CD4-positive, alpha-beta T cell (primary cell): Measurements from ENCODE around the gene ZSCAN23. TPM values are rescaled to one million over a fixed set of nuclear protein-coding genes. Genes with fewer than 3 reads are reported as not detected.
"Not testable (repeated sequence)": the region's sequence is repeated elsewhere in the genome, so short reads cannot be mapped to it uniquely, and the experiment has no call there.

Experiments
- ATAC-seq: fragments of 200-7000 bp; cut with Tn5 transposase; one replicate; pipeline ENCODE4 v1.10.0; 2022; ENCODE audit warnings: mild to moderate bottlenecking; ENCODE audit not compliant: poor library complexity
- CTCF ChIA-PET: fragments of 350-600 bp; sonication (Branson Sonifier 250); formaldehyde crosslinking; loops from one replicate; lab custom pipeline; 2021; ENCODE audit warnings: antibody characterized with exemption, inconsistent platforms; lab: Charles Lee
- POLR2A ChIA-PET: fragments of 350-600 bp; sonication (Branson Sonifier 250); formaldehyde crosslinking; loops from one replicate; lab custom pipeline; 2021; ENCODE audit warnings: antibody characterized with exemption, inconsistent platforms; lab: Charles Lee
- DNase-seq, 14 experiments: peaks; one replicate each; pipeline ENCODE4 v3.0.0-alpha.2; 2013 to 2020; ENCODE audit warnings: mixed read lengths in 2 of 14
- H3K27ac ChIP-seq, 2 donors: one replicate each; pipeline versions ENCODE4 v1.5.1 to v1.7.0; 2013; ENCODE audit warnings: low read length in 2 of 2, low read depth in 1 of 2, mild to moderate bottlenecking in 1 of 2
- H3K27me3 ChIP-seq, 2 experiments: 1 replicate in 1 of 2; 2 replicates in 1 of 2; pipeline versions ENCODE4 v1.6.1 to v1.7.0; 2013; ENCODE audit warnings: low read length in 2 of 2, control low read depth in 1 of 2, mild to moderate bottlenecking in 1 of 2, moderate library complexity in 1 of 2; ENCODE audit not compliant: insufficient read depth in 2 of 2, control insufficient read depth in 1 of 2
- H3K36me3 ChIP-seq: one replicate; pipeline ENCODE4 v1.6.1; 2013; ENCODE audit warnings: low read length, control low read depth; ENCODE audit not compliant: insufficient read depth
- H3K4me1 ChIP-seq: one replicate; pipeline ENCODE4 v1.6.1; 2013; ENCODE audit warnings: low read length, control low read depth; ENCODE audit not compliant: insufficient read depth
- H3K4me3 ChIP-seq: one replicate; pipeline ENCODE4 v1.5.1; 2013; ENCODE audit warnings: mild to moderate bottlenecking, low read length, moderate library complexity
- H3K9me3 ChIP-seq, 2 experiments: 1 replicate in 1 of 2; 2 replicates in 1 of 2; pipeline versions ENCODE4 v1.6.1 to v1.7.0; 2013; ENCODE audit warnings: low read length in 2 of 2, mild to moderate bottlenecking in 2 of 2, control low read depth in 1 of 2, moderate library complexity in 1 of 2; ENCODE audit not compliant: control insufficient read depth in 1 of 2, insufficient read depth in 1 of 2
- H3K27ac Mint-ChIP-seq: one replicate; pipeline ENCODE4 v1.8.0; 2020; ENCODE audit warnings: mixed read lengths
- H3K27me3 Mint-ChIP-seq: one replicate; pipeline ENCODE4 v1.8.0; 2021; ENCODE audit warnings: mixed read lengths
- H3K36me3 Mint-ChIP-seq: one replicate; pipeline ENCODE4 v1.8.0; 2021; ENCODE audit warnings: low read depth, mixed read lengths
- H3K4me1 Mint-ChIP-seq: one replicate; pipeline ENCODE4 v1.8.0; 2021; ENCODE audit warnings: low read depth, mixed read lengths
- H3K4me3 Mint-ChIP-seq: one replicate; pipeline ENCODE4 v1.8.0; 2020; ENCODE audit warnings: mild to moderate bottlenecking, mixed read lengths
- H3K9me3 Mint-ChIP-seq: one replicate; pipeline ENCODE4 v1.8.0; 2020; ENCODE audit warnings: mixed read lengths
- intact Hi-C, 2 experiments: fragments of 100-400 bp; cut with DNase I in 1 of 2; cut with micrococcal nuclease in 1 of 2; formaldehyde crosslinking; loops; one replicate each; pipeline versions ENCODE4 v1.15.1 to v1.9.0; 2023 to 2025; cut with DNase I, micrococcal nuclease
- total RNA-seq, 174 experiments: library from RNA in 2 of 174; stranded (reverse) in 2 of 174; gene quantifications; one replicate each; pipeline ENCODE4 v1.2.3 and lab custom pipeline; 2021 to 2026
- TF ChIP-seq, protein P1 (sequence below): fragments of 200-600 bp; IDR thresholded peaks from one replicate; pipeline ENCODE4 v1.8.0; 2022; ENCODE audit warnings: antibody characterized with exemption, mild to moderate bottlenecking

Gene ZSCAN23
- total RNA-seq, 2 experiments from 2014 or later, result 0.19 to 0.78 TPM

DNA sequence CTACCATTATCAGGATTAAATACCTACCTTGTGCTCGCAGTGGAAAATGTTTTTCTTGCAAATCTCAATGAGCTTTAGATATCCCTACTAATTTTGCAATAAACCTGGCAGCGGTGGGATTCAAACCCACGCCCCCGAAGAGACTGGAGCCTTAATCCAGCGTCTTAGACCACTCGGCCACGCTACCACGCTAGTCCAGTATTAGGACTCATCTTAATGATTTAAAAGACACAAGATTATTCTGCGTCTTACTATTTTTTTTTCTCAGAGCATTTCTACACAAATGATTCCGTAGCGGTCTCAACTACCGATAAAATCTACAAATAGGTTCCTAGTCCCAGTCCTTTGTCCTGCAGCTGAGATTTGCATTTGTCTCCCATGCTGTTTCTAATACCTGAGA lies 35.2 kb upstream of the ZSCAN23 start:
- ATAC-seq, result no peak
- Mint-ChIP-seq H3K9me3 (no peaks in the 10 kb centered on the region), H3K27ac (no peak overlapping the region), H3K27me3 (peaks cover 90% of the 10 kb centered on the region), H3K4me3 (no peak overlapping the region), H3K36me3 (no peaks in the 10 kb centered on the region), H3K4me1 (peaks cover 15% of the 10 kb centered on the region)
- Histone ChIP-seq H3K27me3 (peaks cover 45 to 73% of the 10 kb centered on the region in 2 experiments), H3K4me3 (no peak overlapping the region), H3K36me3 (no peaks in the 10 kb centered on the region), H3K27ac (no peak overlapping the region), H3K9me3 (peaks cover 0 to 3% of the 10 kb centered on the region in 2 experiments), H3K4me1 (no peaks in the 10 kb centered on the region)
- no peak for DNase-seq
- POLR2A ChIA-PET, result no interaction called here
- CTCF ChIA-PET, result no interaction called here
- intact Hi-C loops, result no loop called here
- TF ChIP-seq, protein P1, sequence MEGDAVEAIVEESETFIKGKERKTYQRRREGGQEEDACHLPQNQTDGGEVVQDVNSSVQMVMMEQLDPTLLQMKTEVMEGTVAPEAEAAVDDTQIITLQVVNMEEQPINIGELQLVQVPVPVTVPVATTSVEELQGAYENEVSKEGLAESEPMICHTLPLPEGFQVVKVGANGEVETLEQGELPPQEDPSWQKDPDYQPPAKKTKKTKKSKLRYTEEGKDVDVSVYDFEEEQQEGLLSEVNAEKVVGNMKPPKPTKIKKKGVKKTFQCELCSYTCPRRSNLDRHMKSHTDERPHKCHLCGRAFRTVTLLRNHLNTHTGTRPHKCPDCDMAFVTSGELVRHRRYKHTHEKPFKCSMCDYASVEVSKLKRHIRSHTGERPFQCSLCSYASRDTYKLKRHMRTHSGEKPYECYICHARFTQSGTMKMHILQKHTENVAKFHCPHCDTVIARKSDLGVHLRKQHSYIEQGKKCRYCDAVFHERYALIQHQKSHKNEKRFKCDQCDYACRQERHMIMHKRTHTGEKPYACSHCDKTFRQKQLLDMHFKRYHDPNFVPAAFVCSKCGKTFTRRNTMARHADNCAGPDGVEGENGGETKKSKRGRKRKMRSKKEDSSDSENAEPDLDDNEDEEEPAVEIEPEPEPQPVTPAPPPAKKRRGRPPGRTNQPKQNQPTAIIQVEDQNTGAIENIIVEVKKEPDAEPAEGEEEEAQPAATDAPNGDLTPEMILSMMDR, result no peak

DNA sequence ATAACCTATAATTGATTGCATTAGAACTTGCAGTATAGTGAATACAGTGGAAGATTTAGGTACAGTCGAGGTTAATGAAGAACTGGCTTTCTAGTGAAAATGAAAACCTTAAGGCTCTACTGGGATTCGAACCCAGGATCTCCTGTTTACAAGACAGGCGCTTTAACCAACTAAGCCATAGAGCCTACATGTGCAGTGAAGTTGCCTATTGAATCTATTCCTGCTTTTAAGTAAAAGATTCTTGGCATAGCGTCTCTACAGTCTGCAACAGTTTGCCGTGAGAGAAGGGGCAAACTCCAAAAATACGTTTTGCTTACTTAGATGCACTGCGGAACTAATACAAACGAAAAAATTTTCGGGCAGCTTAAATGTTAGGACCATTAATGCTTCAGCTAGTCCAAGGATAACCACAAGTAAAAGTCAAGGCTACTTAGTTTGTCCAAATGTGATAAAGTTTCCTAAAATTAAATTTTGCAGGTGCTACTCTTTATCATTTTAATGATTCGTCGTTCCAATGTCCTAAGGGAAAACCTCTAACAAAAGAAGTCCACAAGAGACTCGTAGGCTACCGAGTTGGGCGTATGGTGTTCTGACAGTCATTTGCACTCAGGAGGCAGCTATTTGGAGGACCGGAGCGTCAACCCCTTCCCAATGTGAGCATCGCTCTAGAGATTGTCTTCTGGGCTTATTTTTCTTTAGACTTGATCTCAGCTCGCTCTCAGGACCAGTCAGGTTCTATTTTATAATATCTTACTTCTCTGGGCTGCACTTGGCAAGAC lies 31.3 kb upstream of the ZSCAN23 start:
- H3K27ac Mint-ChIP-seq, result peak overlapping the region; percentile 32
- no peaks in the 10 kb centered on the region for H3K36me3 Mint-ChIP-seq
- H3K9me3 Mint-ChIP-seq, result peaks cover 3% of the 10 kb centered on the region
- ATAC-seq, result peak; percentile 32
- H3K4me3 Mint-ChIP-seq, result peak overlapping the region; percentile 57
- no peaks in the 10 kb centered on the region for H3K36me3 ChIP-seq
- H3K4me1 Mint-ChIP-seq, result peaks cover 15% of the 10 kb centered on the region
- TF ChIP-seq, protein P1, result no peak
- H3K27me3 ChIP-seq, result peaks cover 35 to 55% of the 10 kb centered on the region in 2 experiments
- no peaks in the 10 kb centered on the region for H3K4me1 ChIP-seq
- H3K4me3 ChIP-seq, result no peak overlapping the region
- H3K27ac ChIP-seq, result no peak overlapping the region
- CTCF ChIA-PET, result interaction anchor here (1.6 kb wide), 1 partner anchor 68 kb away, joined by 3 read pairs; no protein-coding TSS in a partner anchor
- H3K9me3 ChIP-seq, result peaks cover 0 to 3% of the 10 kb centered on the region in 2 experiments
- intact Hi-C loops, result no loop called here
- peak in 3 of 14 experiments; percentile 14 to 37 (median 30) for DNase-seq
- POLR2A ChIA-PET, result interaction anchor here (0.6 kb wide), 1 partner anchor 92 kb away, joined by 3 read pairs; no protein-coding TSS in a partner anchor
- H3K27me3 Mint-ChIP-seq, result peaks cover 86% of the 10 kb centered on the region

DNA sequence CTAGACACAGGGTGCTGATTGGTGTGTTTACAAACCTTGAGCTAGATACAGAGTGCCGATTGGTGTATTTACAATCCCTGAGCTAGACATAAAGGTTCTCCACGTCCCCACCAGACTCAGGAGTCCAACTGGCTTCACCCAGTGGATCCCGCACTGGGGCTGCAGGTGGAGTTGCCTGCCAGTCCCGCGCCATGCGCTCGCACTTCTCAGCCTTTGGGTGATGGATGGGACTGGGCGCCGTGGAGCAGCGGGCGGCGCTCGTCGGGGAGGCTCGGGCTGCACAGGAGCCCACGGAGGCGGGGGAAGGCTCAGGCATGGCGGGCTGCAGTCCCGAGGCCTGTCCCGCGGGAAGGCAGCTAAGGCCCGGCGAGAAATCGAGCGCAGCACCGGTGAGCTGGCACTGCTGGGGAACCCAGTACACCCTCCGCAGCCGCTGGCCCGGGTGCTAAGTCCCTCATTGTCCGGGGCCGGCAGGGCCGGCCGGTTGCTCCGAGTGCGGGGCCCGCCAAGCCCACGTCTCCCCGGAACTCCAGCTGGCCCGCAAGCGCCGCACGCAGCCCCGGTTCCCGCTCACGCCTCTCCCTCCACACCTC lies 26.0 kb upstream of the ZSCAN23 start:
- POLR2A ChIA-PET, intact Hi-C loops, CTCF ChIA-PET, ATAC-seq, H3K4me1 Mint-ChIP-seq, H3K9me3 Mint-ChIP-seq, H3K4me3 ChIP-seq, DNase-seq, H3K9me3 ChIP-seq, H3K4me1 ChIP-seq, H3K4me3 Mint-ChIP-seq, H3K36me3 Mint-ChIP-seq, H3K36me3 ChIP-seq, H3K27ac Mint-ChIP-seq, H3K27ac ChIP-seq: not testable (repeated sequence)
- peaks cover 11 to 24% of the 10 kb centered on the region in 2 experiments for H3K27me3 ChIP-seq
- peaks cover 77% of the 10 kb centered on the region for H3K27me3 Mint-ChIP-seq
